Calu3 (cell line): ENCODE data around the gene COL15A1. TPM values are rescaled to one million over a fixed set of nuclear protein-coding genes. Genes with fewer than 3 reads are reported as not detected.

Experiments used
- BruUV-seq: library from RNA; stranded (reverse); fragments of 400-500 nt; replicated peaks from 2 replicates; lab custom pipeline; 2021; lab: Mats Ljungman, UMichigan
- CTCF ChIA-PET: fragments of 300-600 bp; sonication (Branson Sonifier 250); formaldehyde crosslinking; loops from one replicate; lab custom pipeline; 2022; ENCODE audit warnings: antibody characterized with exemption; lab: Charles Lee
- DNase-seq: peaks from one replicate; pipeline ENCODE4 v3.0.0; 2022
- H3K27ac Mint-ChIP-seq: one replicate; pipeline ENCODE4 v1.8.0; 2022; ENCODE audit warnings: mixed read lengths; ENCODE audit not compliant: unreplicated experiment
- H3K27me3 Mint-ChIP-seq: one replicate; pipeline ENCODE4 v1.8.0; 2022; ENCODE audit warnings: mixed read lengths; ENCODE audit not compliant: unreplicated experiment
- H3K36me3 Mint-ChIP-seq: one replicate; pipeline ENCODE4 v1.8.0; 2022; ENCODE audit warnings: mild to moderate bottlenecking, moderate library complexity, mixed read lengths; ENCODE audit not compliant: insufficient read depth, unreplicated experiment
- H3K4me1 Mint-ChIP-seq: one replicate; pipeline ENCODE4 v1.8.0; 2022; ENCODE audit warnings: mild to moderate bottlenecking, low read depth, mixed read lengths; ENCODE audit not compliant: unreplicated experiment
- H3K4me3 Mint-ChIP-seq: one replicate; pipeline ENCODE4 v1.8.0; 2022; ENCODE audit warnings: mild to moderate bottlenecking, low read depth, moderate library complexity, mixed read lengths; ENCODE audit not compliant: unreplicated experiment
- H3K9me3 Mint-ChIP-seq: one replicate; pipeline ENCODE4 v1.8.0; 2022; ENCODE audit warnings: low read depth, mixed read lengths; ENCODE audit not compliant: unreplicated experiment
- CTCF ChIP-seq: fragments of 200-600 bp; IDR thresholded peaks from one replicate; pipeline ENCODE4 v1.8.0; 2022; ENCODE audit warnings: antibody characterized with exemption; ENCODE audit not compliant: unreplicated experiment
- intact Hi-C: fragments of 100-400 bp; cut with micrococcal nuclease; formaldehyde crosslinking; loops from one replicate; pipeline ENCODE4 v1.10.0; 2022; ENCODE audit not compliant: unreplicated experiment
- total RNA-seq: library from RNA; stranded (reverse); gene quantifications from 2 replicates; pipeline ENCODE4 v1.2.3, GENCODE V29; 2022

COL15A1 gene
- total RNA-seq, 1 experiment from 2014 or later: not detected

- no peaks in the 10 kb centered on the region for H3K4me1 Mint-ChIP-seq
- no peak for DNase-seq
- intact Hi-C loops: no loop called here
- no peaks in the 10 kb centered on the region for H3K36me3 Mint-ChIP-seq
- H3K9me3 Mint-ChIP-seq: no peaks in the 10 kb centered on the region
- H3K27ac Mint-ChIP-seq: no peak overlapping the region
- no peak overlapping the region for H3K4me3 Mint-ChIP-seq
- H3K27me3 Mint-ChIP-seq: peaks cover 74% of the 10 kb centered on the region
- CTCF ChIA-PET: interaction anchor here (0.5 kb wide), 1 partner anchor 46 kb away, joined by 3 read pairs; no protein-coding TSS in a partner anchor
- TF ChIP-seq CTCF: no peak
- BruUV-seq: no TSS peak
These were observed 10.0 kb downstream of the COL15A1 start for GRCh38 chr9:98953581-98954243.

GRCh38 chr9:98954244-98954610 lies 10.5 kb downstream of the COL15A1 start:
- BruUV-seq: no TSS peak
- Mint-ChIP-seq H3K4me1 (no peaks in the 10 kb centered on the region), H3K36me3 (no peaks in the 10 kb centered on the region), H3K27ac (no peak overlapping the region), H3K4me3 (no peak overlapping the region), H3K9me3 (no peaks in the 10 kb centered on the region), H3K27me3 (peaks cover 72% of the 10 kb centered on the region)
- CTCF ChIA-PET: no interaction called here
- intact Hi-C loops: no loop called here
- TF ChIP-seq CTCF: no peak
- no peak for DNase-seq

GRCh38 chr9:98955259-98955658 lies 11.6 kb downstream of the COL15A1 start:
- H3K36me3 Mint-ChIP-seq: no peaks in the 10 kb centered on the region
- no TSS peak for BruUV-seq
- H3K27ac Mint-ChIP-seq: no peak overlapping the region
- peaks cover 72% of the 10 kb centered on the region for H3K27me3 Mint-ChIP-seq
- H3K9me3 Mint-ChIP-seq: no peaks in the 10 kb centered on the region
- intact Hi-C loops: no loop called here
- H3K4me3 Mint-ChIP-seq: no peak overlapping the region
- CTCF ChIA-PET: no interaction called here
- H3K4me1 Mint-ChIP-seq: no peaks in the 10 kb centered on the region
- DNase-seq: no peak
- TF ChIP-seq CTCF: no peak

GRCh38 chr9:98957826-98958225 lies 14.1 kb downstream of the COL15A1 start:
- Mint-ChIP-seq H3K4me1 (no peaks in the 10 kb centered on the region), H3K9me3 (no peaks in the 10 kb centered on the region), H3K4me3 (no peak overlapping the region), H3K36me3 (no peaks in the 10 kb centered on the region), H3K27me3 (peaks cover 77% of the 10 kb centered on the region), H3K27ac (no peak overlapping the region)
- intact Hi-C loops: no loop called here
- CTCF ChIA-PET: no interaction called here
- no peak for TF ChIP-seq CTCF
- no TSS peak for BruUV-seq
- DNase-seq: no peak
